Trophoblast cell (in vitro differentiated cells and primary cell): Measurements from ENCODE around the gene GATB.

Source experiments
- DNase-seq, 2 donors: peaks; one replicate each; pipeline ENCODE4 v3.0.0-alpha.2; 2016
- H2AFZ ChIP-seq: 2 replicates; pipeline ENCODE4 v1.6.1; 2013; ENCODE audit warnings: low read length, moderate library complexity, mild to moderate bottlenecking; ENCODE audit not compliant: insufficient read depth, poor library complexity
- H2AK5ac ChIP-seq: 2 replicates; pipeline ENCODE4 v1.6.1; 2013; ENCODE audit warnings: mild to moderate bottlenecking, low read length
- H2BK120ac ChIP-seq: 2 replicates; pipeline ENCODE4 v1.6.1; 2013; ENCODE audit warnings: low read length, mild to moderate bottlenecking, moderate library complexity; ENCODE audit not compliant: insufficient read depth, poor library complexity
- H2BK12ac ChIP-seq: 2 replicates; pipeline ENCODE4 v1.6.1; 2013; ENCODE audit warnings: mild to moderate bottlenecking, low read length, moderate library complexity
- H2BK5ac ChIP-seq: 2 replicates; pipeline ENCODE4 v1.6.1; 2013; ENCODE audit warnings: low read length, low read depth, moderate library complexity, mild to moderate bottlenecking; ENCODE audit not compliant: poor library complexity
- H3K14ac ChIP-seq: 2 replicates; pipeline ENCODE4 v1.6.1; 2013; ENCODE audit warnings: mild to moderate bottlenecking, low read length
- H3K18ac ChIP-seq: 2 replicates; pipeline ENCODE4 v1.6.1; 2013; ENCODE audit warnings: mild to moderate bottlenecking, low read length
- H3K23ac ChIP-seq: 2 replicates; pipeline ENCODE4 v1.6.1; 2013; ENCODE audit warnings: low read length
- H3K27ac ChIP-seq: 2 replicates; pipeline ENCODE4 v1.5.1; 2013; ENCODE audit warnings: low read depth, mild to moderate bottlenecking, inconsistent platforms, low read length, moderate library complexity
- H3K27me3 ChIP-seq: 2 replicates; pipeline ENCODE4 v1.6.1; 2013; ENCODE audit warnings: inconsistent platforms, mild to moderate bottlenecking, low read length, moderate library complexity; ENCODE audit not compliant: insufficient read depth
- H3K36me3 ChIP-seq, 2 experiments: 1 replicate in 1 of 2; 2 replicates in 1 of 2; pipeline ENCODE4 v1.6.1; 2013; ENCODE audit warnings: low read length in 2 of 2, mild to moderate bottlenecking in 2 of 2, moderate library complexity in 1 of 2; ENCODE audit not compliant: insufficient read depth in 2 of 2, control insufficient read depth in 1 of 2
- H3K4ac ChIP-seq: 2 replicates; pipeline ENCODE4 v1.6.1; 2013; ENCODE audit warnings: low read depth, mild to moderate bottlenecking, low read length, moderate library complexity
- H3K4me1 ChIP-seq, 2 experiments: 1 replicate in 1 of 2; 2 replicates in 1 of 2; pipeline ENCODE4 v1.6.1; 2013; ENCODE audit warnings: low read length in 2 of 2, mild to moderate bottlenecking in 2 of 2, moderate library complexity in 1 of 2; ENCODE audit not compliant: insufficient read depth in 2 of 2, control insufficient read depth in 1 of 2
- H3K4me2 ChIP-seq: 2 replicates; pipeline ENCODE4 v1.6.1; 2013; ENCODE audit warnings: inconsistent platforms, mild to moderate bottlenecking, low read length, moderate library complexity
- H3K4me3 ChIP-seq: 2 replicates; pipeline ENCODE4 v1.5.1; 2013; ENCODE audit warnings: mild to moderate bottlenecking, low read depth, low read length, inconsistent platforms
- H3K79me1 ChIP-seq: one replicate; pipeline ENCODE4 v1.6.1; 2013; ENCODE audit warnings: low read length
- H3K79me2 ChIP-seq: 2 replicates; pipeline ENCODE4 v1.6.1; 2013; ENCODE audit warnings: low read length, mild to moderate bottlenecking; ENCODE audit not compliant: control insufficient read depth, insufficient read depth, poor library complexity
- H3K9ac ChIP-seq: 2 replicates; pipeline ENCODE4 v1.6.1; 2013; ENCODE audit warnings: mild to moderate bottlenecking, low read length
- H3K9me3 ChIP-seq: 2 replicates; pipeline ENCODE4 v1.6.1; 2013; ENCODE audit warnings: low read depth, mild to moderate bottlenecking, control low read depth, inconsistent platforms, low read length; ENCODE audit not compliant: insufficient read depth
- H4K12ac ChIP-seq: 2 replicates; pipeline ENCODE4 v1.6.1; 2013; ENCODE audit warnings: low read depth, mild to moderate bottlenecking, low read length, moderate library complexity
- H4K8ac ChIP-seq: 2 replicates; pipeline ENCODE4 v1.6.1; 2013; ENCODE audit warnings: low read depth, mild to moderate bottlenecking, low read length, moderate library complexity
- H4K91ac ChIP-seq: one replicate; pipeline ENCODE4 v1.6.1; 2013; ENCODE audit warnings: low read depth, mild to moderate bottlenecking, low read length, moderate library complexity
- WGBS: extraction: QIAGEN DNeasy Blood & Tissue Kit; methylation state at CpG from one replicate; pipeline ENCODE4 v1.1.7; 2013; ENCODE audit warnings: missing lambda C conversion rate; ENCODE audit not compliant: insufficient read length, insufficient coverage; ENCODE audit errors: extremely low coverage; 5-methylcytosine and 5-hydroxymethylcytosine counted together

Gene GATB

DNA sequence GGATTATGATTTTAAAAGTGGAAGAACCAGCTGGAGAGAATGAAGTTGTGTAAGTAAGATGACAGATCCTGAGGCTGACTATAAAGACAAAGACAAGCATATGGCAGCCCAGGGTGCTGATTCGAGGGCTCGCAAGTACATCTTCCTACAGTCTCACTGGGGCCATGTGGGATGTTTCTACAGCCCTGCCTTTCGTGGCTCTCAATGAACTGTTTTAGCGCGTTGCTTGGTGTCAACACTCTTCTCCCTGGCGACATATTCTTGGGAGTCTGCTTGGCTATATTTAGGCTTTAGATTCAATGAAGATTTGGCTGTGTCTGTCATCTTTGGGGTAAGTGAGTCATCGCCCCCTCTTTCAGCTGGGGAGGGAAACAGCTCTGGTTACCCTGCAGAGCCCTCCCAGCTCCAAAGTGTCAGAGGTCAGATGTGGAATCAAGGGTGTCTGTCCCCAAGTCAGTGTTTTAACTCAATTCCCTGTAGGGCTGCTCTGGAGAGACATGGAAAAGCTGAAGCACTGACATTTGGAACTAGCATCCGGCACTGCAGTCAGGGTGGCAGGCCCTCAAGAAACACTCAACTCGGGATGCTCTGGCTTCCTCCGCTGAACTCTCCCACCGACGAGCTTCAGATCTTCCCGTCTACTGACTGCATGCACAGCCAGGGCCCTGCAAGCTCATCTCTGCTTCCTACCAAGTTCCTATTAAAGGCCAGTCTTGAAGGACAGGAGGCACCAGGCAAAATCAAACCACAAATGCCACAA is 65.7 kb downstream of the GATB start:
- Histone ChIP-seq H2AFZ (no peak overlapping the region), H3K4ac (no peak overlapping the region), H3K27me3 (no peaks in the 10 kb centered on the region), H3K23ac (no peak overlapping the region), H3K27ac (no peak overlapping the region), H2BK120ac (no peak overlapping the region), H2BK5ac (no peak overlapping the region), H3K36me3 (peaks cover 0 to 1% of the 10 kb centered on the region in 2 experiments), H3K4me2 (no peak overlapping the region), H3K79me1 (peaks cover 4% of the 10 kb centered on the region), H2AK5ac (no peak overlapping the region), H4K8ac (no peak overlapping the region), H4K12ac (no peak overlapping the region), H3K79me2 (no peaks in the 10 kb centered on the region), H2BK12ac (no peak overlapping the region), H3K18ac (no peak overlapping the region), H3K4me3 (no peak overlapping the region), H3K9ac (no peak overlapping the region), H3K14ac (no peak overlapping the region), H3K9me3 (no peaks in the 10 kb centered on the region), H4K91ac (no peak overlapping the region), H3K4me1 (peaks cover 10 to 14% of the 10 kb centered on the region in 2 experiments)
- peak in 1 of 2 donors; percentile 18 for DNase-seq
- WGBS: no CpG with 5 or more reads among the region's 13 CpGs

DNA sequence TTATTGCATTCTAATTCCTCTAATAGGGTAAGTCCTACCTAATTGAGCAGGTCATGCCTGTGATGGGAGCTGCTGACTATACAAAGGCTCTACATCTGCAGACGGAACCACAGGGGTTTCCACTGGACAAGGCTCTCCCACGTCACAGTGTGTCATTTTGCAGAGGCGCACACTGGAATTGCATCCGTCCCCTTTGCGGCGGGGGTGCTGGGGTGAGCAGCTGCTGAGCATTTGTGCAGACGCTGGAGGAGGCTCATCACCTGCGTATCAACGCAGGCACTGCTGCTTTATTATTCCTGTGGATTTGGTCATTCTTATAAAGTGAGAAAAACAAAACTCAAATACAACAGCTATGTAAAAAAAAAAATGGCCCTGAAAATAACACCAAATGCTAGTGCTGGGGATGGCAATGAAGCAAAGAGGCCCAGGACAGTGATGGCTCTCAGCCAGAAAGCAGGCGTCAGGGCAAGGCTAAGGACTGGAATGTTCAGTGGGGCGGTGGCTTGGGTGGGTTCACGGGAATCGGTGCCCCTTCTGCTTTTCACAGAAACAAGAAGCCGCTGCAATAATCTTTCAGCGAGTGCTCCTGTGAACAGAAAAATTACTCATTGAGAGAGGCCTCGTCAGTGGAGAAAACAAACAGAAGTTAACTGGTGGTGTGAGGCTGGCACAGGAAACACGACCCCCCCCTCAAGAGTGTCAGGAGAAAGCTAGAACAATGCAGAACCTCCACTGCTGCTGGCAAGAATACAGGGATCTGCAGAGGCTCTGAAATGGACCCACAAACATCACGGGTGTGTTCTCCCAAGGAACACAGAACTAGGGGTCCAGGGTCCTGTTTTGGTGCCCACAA is 67.8 kb downstream of the GATB start:
- Histone ChIP-seq H3K4me1 (peaks cover 17 to 26% of the 10 kb centered on the region in 2 experiments), H3K27ac (no peak overlapping the region), H2BK12ac (no peak overlapping the region), H3K79me2 (no peaks in the 10 kb centered on the region), H3K18ac (no peak overlapping the region), H2AK5ac (no peak overlapping the region), H3K23ac (no peak overlapping the region), H4K91ac (no peak overlapping the region), H4K12ac (no peak overlapping the region), H3K9me3 (no peaks in the 10 kb centered on the region), H3K36me3 (no peaks in the 10 kb centered on the region), H3K9ac (no peak overlapping the region), H3K79me1 (peaks cover 7% of the 10 kb centered on the region), H3K14ac (no peak overlapping the region), H3K4ac (no peak overlapping the region), H4K8ac (no peak overlapping the region), H2AFZ (no peak overlapping the region), H2BK120ac (no peak overlapping the region), H3K4me2 (no peak overlapping the region), H3K4me3 (no peak overlapping the region), H2BK5ac (no peak overlapping the region), H3K27me3 (no peaks in the 10 kb centered on the region)
- no CpG with 5 or more reads among the region's 18 CpGs for WGBS
- no peak for DNase-seq

DNA sequence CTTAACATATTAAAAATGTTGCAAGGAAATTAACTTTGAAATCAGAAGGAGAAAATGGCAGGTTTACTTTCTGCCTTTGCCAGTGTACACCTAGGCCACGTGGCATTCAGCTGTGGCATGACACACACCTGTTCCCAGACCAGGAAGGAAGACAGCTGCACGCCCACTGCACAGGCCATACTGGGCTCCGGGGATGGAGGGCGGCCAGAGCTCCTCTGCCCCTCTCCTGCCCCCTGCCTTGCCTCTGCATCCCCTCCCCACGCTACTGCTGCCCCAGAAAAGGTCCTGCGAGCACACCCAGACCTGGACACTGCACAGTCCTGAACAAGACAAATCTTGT is 68.4 kb downstream of the GATB start:
- no peak overlapping the region for H3K9ac ChIP-seq
- no peak overlapping the region for H2BK12ac ChIP-seq
- H3K27me3 ChIP-seq: no peaks in the 10 kb centered on the region
- H4K91ac ChIP-seq: no peak overlapping the region
- no peak overlapping the region for H2BK120ac ChIP-seq
- DNase-seq: no peak
- H2AFZ ChIP-seq: no peak overlapping the region
- H3K27ac ChIP-seq: no peak overlapping the region
- no peak overlapping the region for H3K18ac ChIP-seq
- H3K79me1 ChIP-seq: peaks cover 13% of the 10 kb centered on the region
- WGBS: no CpG with 5 or more reads among the region's 6 CpGs
- no peak overlapping the region for H4K8ac ChIP-seq
- H3K4me3 ChIP-seq: no peak overlapping the region
- H3K9me3 ChIP-seq: no peaks in the 10 kb centered on the region
- no peak overlapping the region for H2AK5ac ChIP-seq
- H3K14ac ChIP-seq: no peak overlapping the region
- H3K4me1 ChIP-seq: peaks cover 24 to 32% of the 10 kb centered on the region in 2 experiments
- H3K36me3 ChIP-seq: no peaks in the 10 kb centered on the region
- H3K4ac ChIP-seq: no peak overlapping the region
- no peak overlapping the region for H3K23ac ChIP-seq
- H3K79me2 ChIP-seq: no peaks in the 10 kb centered on the region
- no peak overlapping the region for H4K12ac ChIP-seq
- H2BK5ac ChIP-seq: no peak overlapping the region
- H3K4me2 ChIP-seq: no peak overlapping the region

DNA sequence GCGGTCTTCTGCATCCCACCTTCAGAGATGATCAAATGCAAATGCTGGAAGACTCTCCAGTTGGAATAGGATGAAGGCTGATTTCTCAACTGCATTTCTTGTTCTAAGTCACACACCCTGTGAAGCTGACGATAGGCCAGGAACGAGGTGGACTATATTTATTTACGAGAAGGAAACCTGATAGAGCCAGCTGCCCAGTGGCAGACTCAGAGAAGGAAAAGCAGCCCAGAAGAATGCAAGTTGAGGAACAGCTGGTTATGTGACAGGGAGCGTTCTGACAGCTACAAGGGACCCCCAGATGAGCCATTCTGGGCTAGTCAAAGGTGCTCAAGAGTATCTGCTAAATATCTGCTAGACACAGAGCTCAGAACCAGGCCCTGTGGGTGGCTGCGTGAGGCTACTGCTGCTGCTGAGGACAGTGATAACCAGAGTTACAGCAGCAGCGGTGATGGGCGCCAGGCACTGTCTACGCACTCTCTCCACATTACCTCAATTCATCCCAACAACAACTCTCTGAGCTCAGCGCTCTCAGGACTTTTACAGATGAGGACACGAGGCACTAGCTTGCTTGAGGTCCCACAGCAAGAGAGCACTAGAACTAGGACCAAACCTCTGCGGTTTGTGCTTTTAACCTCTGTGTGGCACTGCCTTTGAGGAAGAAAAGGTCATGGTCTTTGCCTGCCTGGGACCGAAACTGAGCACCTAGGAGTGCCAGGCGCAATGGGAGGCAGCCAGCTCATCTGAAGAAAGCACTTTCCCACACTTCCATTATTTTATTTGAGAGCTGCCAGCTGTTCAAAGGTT is 69.0 kb downstream of the GATB start:
- Histone ChIP-seq H2AK5ac (no peak overlapping the region), H3K36me3 (no peaks in the 10 kb centered on the region), H3K4me3 (no peak overlapping the region), H2BK120ac (no peak overlapping the region), H2AFZ (no peak overlapping the region), H3K18ac (no peak overlapping the region), H3K4ac (no peak overlapping the region), H3K4me2 (no peak overlapping the region), H3K27ac (peak overlapping the region; percentile 43), H3K79me1 (peaks cover 16% of the 10 kb centered on the region), H3K9ac (no peak overlapping the region), H4K91ac (no peak overlapping the region), H3K23ac (no peak overlapping the region), H2BK5ac (no peak overlapping the region), H3K4me1 (peaks cover 29 to 38% of the 10 kb centered on the region in 2 experiments), H3K14ac (no peak overlapping the region), H2BK12ac (no peak overlapping the region), H4K12ac (no peak overlapping the region), H3K79me2 (peaks cover under 1% of the 10 kb centered on the region), H3K9me3 (no peaks in the 10 kb centered on the region), H3K27me3 (no peaks in the 10 kb centered on the region), H4K8ac (no peak overlapping the region)
- no CpG with 5 or more reads among the region's 14 CpGs for WGBS
- DNase-seq: no peak
